ENCODE data around the gene NOC4L. TPM values are rescaled to one million over a fixed set of nuclear protein-coding genes. Genes with fewer than 3 reads are reported as not detected.
A peak's percentile ranks its signal among the peaks of the same experiment; 100 is the strongest.
"Not testable (repeated sequence)": the region's sequence is repeated elsewhere in the genome, so short reads cannot be mapped to it uniquely, and the experiment has no call there.

NOC4L gene
- total RNA-seq, 1 donor from 2014 or later: 5.0 TPM

DNA sequence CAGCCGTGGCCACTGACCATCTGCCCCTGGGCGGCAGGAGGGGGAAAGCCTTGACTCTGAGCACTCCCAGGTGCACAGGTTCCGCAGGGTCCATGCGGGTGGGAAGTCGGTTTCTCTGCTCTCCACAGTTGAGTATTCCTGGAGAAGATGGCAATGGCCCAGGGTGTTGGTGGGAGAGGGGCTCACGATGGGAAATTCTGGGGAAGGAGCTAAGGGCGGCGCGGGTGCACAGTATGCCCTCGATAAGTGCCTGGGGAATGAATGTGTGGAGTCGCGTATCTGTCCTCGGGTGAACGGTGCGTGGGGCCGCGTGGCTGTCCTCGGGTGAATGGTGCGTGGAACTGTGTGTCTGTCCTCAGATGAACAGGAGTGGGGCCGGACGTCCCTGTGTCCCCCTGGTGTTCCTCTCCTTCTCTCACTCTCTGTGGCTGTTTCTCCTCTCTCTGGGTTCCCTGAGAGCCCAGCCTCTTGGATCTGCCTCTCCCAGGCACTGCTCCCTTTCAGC, 38.0 kb downstream of the NOC4L start:
- no peak for DNase-seq

- no peak for DNase-seq
Observed at GRCh38 chr12:132182711-132183365, 38.6 kb downstream of the NOC4L start.

GRCh38 chr12:132185705-132186104, 41.4 kb downstream of the NOC4L start:
- DNase-seq: no peak

DNA sequence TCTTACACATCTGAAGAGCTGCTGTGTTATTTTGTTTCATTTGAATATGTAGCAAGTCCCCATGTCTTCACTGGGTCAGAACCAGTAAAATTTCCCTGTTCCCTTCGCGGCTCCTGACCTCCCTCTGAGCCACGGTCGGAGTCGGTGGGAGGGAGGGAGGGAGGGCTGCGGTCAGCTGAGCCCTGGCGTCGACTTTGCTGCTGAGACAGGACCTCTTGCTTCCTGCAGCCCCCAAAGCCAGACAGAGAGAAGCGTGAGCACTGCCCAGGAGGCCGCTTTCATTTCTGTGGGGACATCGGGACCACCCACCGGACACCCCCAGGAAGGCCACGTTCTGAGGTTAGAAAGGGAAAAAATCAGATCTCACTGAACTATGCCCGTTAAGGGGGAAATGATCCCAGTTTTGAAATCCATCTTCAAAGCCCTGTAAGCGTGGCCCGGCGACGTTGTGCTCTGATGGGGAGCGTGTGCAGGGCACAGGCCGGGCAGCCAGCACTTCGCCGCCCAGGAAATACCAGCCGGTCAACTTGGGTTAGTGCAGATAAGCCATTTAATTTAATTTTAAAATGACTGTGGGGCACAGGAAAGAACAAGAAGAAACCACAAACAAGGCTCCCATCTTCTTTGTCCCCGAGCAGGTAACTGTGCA, 42.1 kb downstream of the NOC4L start:
- DNase-seq: no peak

- no peak for DNase-seq
Observed at GRCh38 chr12:132186857-132187620, 42.8 kb downstream of the NOC4L start.

- no peak for DNase-seq
Observed at GRCh38 chr12:132187646-132188450, 43.6 kb downstream of the NOC4L start.

DNA sequence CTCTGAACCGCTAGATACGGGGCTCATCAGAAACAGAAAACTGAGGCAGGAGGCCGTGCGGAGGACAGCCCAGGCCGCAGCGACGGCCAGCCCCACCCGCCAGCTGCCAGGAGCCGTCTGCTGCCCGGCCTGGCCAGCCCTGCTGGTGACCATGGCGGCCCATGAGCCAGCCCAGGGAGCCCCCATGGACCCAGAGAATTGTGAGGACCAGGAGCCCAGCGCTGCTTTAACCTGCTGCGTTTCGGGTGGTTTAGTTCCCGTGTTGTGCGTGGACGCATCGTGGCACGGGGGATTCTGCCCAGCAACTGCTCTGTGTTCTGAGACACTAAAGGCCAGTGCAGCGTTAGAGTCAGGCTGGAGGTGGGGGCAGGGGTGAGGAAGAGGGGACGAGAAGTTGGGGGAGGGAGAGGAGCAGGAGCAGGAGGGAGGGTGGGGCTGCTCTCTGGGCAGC, 44.2 kb downstream of the NOC4L start:
- no peak for DNase-seq

- no peak for DNase-seq
Observed at GRCh38 chr12:132188916-132189325, 44.7 kb downstream of the NOC4L start.

- peak; percentile 85 for DNase-seq
Observed at GRCh38 chr12:132189378-132190011, 45.2 kb downstream of the NOC4L start.

GRCh38 chr12:132190012-132190755, 45.9 kb downstream of the NOC4L start:
- DNase-seq: no peak

- no peak for DNase-seq
Observed at GRCh38 chr12:132190834-132191500, 46.7 kb downstream of the NOC4L start.

- DNase-seq: no peak
Observed at GRCh38 chr12:132191715-132192553, 47.7 kb downstream of the NOC4L start.

GRCh38 chr12:132194056-132194455, 49.8 kb downstream of the NOC4L start:
- no peak for DNase-seq

- DNase-seq: no peak
Observed at GRCh38 chr12:132194556-132194955, 50.3 kb downstream of the NOC4L start.

DNA sequence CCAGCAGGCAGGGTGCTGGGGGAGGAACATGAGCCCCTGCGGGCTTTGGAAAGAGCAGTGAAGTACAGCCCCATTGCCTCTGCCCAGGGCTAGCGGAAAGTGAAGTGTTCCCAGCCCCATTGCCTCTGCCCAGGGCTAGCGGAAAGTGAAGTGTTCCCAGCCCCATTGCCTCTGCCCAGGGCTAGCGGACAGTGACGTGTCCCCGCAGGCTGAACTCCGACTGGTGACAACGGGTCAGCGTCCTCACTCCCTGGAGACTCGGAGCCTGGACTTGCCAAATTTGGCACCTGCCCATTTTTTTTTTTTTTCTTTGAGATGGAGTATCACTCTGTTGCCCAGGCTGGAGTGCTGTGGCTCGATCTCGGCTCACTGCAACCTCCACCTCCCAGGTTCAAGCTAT, 51.0 kb downstream of the NOC4L start:
- not testable (repeated sequence) for DNase-seq

GRCh38 chr12:132196038-132196872, 52.0 kb downstream of the NOC4L start:
- peak; percentile 72 for DNase-seq

GRCh38 chr12:132196873-132197390, 52.7 kb downstream of the NOC4L start:
- DNase-seq: no peak
